Ishikawa (cell line): ENCODE results near the gene HDAC9.

Experiments
- CEBPB ChIP-seq: IDR thresholded peaks from 2 replicates; pipeline ENCODE4 v1.6.1; 2012
- CREB1 ChIP-seq: IDR thresholded peaks from 2 replicates; pipeline ENCODE4 v1.6.1; 2012; ENCODE audit warnings: low read depth
- EGR1 ChIP-seq: IDR thresholded peaks from 2 replicates; pipeline ENCODE4 v1.6.1; 2012
- EP300 ChIP-seq: IDR thresholded peaks from 2 replicates; pipeline ENCODE4 v1.6.1; 2012; ENCODE audit warnings: borderline replicate concordance
- FOXM1 ChIP-seq: IDR thresholded peaks from 2 replicates; pipeline ENCODE4 v1.6.1; 2012; ENCODE audit warnings: low read depth, borderline replicate concordance
- MAX ChIP-seq: IDR thresholded peaks from 2 replicates; pipeline ENCODE4 v1.6.1; 2012
- NFIC ChIP-seq: IDR thresholded peaks from 2 replicates; pipeline ENCODE4 v1.6.1; 2012
- RAD21 ChIP-seq: IDR thresholded peaks from 2 replicates; pipeline ENCODE4 v1.6.1; 2012; ENCODE audit warnings: low read depth
- REST ChIP-seq: IDR thresholded peaks from 2 replicates; pipeline ENCODE4 v1.6.1; 2012; ENCODE audit warnings: low read depth, mild to moderate bottlenecking
- TAF1 ChIP-seq: IDR thresholded peaks from 2 replicates; pipeline ENCODE4 v1.6.1; 2012; ENCODE audit warnings: low read depth, mild to moderate bottlenecking
- TCF12 ChIP-seq: IDR thresholded peaks from 2 replicates; pipeline ENCODE4 v1.6.1; 2012; ENCODE audit warnings: low read depth
- TEAD4 ChIP-seq: IDR thresholded peaks from 2 replicates; pipeline ENCODE4 v1.6.1; 2012
- YY1 ChIP-seq: IDR thresholded peaks from 2 replicates; pipeline ENCODE4 v1.6.1; 2012; ENCODE audit warnings: low read depth
- ZBTB7A ChIP-seq: IDR thresholded peaks from 2 replicates; pipeline ENCODE4 v1.6.1; 2012; ENCODE audit warnings: low read depth
- TF ChIP-seq, protein P1 (sequence below): IDR thresholded peaks from 2 replicates; pipeline ENCODE4 v1.6.1; 2012

HDAC9 gene

GRCh38 chr7:18511351-18512140 is 16.0 kb downstream of the HDAC9 start:
- TF ChIP-seq CREB1, result no peak
- TF ChIP-seq EP300, result no peak
- TF ChIP-seq FOXM1, result no peak
- TF ChIP-seq NFIC, result no peak
- TF ChIP-seq REST, result no peak
- TF ChIP-seq EGR1, result no peak
- TF ChIP-seq CEBPB, result no peak

DNA sequence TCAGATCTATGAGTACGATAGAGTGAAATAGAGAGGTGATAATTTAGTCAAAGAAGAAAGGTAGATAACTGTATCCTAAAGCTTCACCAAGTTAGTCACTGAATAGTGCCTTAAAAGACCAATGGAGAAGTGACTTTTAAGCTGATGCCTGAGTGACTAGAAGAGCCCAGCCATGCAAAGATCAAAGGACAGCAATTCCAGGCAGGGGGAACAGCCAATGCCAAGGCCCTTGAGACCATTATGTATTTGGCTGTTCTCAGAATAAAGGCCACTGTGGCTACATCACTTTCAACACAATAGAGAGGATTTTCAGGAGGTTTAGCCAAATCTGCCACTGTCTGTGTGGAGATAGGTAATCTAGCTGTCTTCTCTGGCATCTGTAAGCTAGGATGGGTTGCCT is 17.8 kb downstream of the HDAC9 start:
- TF ChIP-seq ZBTB7A (no peak), CEBPB (no peak), TEAD4 (no peak), TCF12 (no peak), NFIC (no peak), FOXM1 (no peak)

GRCh38 chr7:18515067-18515466 is 19.5 kb downstream of the HDAC9 start:
- TF ChIP-seq EP300, result no peak
- TF ChIP-seq YY1, result no peak
- no peak for TF ChIP-seq TEAD4
- TF ChIP-seq EGR1, result no peak
- TF ChIP-seq, protein P1, sequence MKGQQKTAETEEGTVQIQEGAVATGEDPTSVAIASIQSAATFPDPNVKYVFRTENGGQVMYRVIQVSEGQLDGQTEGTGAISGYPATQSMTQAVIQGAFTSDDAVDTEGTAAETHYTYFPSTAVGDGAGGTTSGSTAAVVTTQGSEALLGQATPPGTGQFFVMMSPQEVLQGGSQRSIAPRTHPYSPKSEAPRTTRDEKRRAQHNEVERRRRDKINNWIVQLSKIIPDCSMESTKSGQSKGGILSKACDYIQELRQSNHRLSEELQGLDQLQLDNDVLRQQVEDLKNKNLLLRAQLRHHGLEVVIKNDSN, result no peak
- no peak for TF ChIP-seq CEBPB
- no peak for TF ChIP-seq NFIC
- TF ChIP-seq TCF12, result no peak
- no peak for TF ChIP-seq RAD21
- TF ChIP-seq REST, result no peak
- TF ChIP-seq ZBTB7A, result no peak
- TF ChIP-seq TAF1, result no peak
- no peak for TF ChIP-seq CREB1

- no peak for TF ChIP-seq EGR1
- no peak for TF ChIP-seq TCF12
- no peak for TF ChIP-seq TEAD4
- TF ChIP-seq YY1, result no peak
- TF ChIP-seq REST, result no peak
- TF ChIP-seq, protein P1, result no peak
- TF ChIP-seq CREB1, result no peak
- no peak for TF ChIP-seq ZBTB7A
- no peak for TF ChIP-seq FOXM1
- no peak for TF ChIP-seq EP300
- no peak for TF ChIP-seq TAF1
- no peak for TF ChIP-seq RAD21
- no peak for TF ChIP-seq CEBPB
- TF ChIP-seq MAX, result no peak
- no peak for TF ChIP-seq NFIC
Measured at GRCh38 chr7:18517646-18518045, 22.1 kb downstream of the HDAC9 start.

DNA sequence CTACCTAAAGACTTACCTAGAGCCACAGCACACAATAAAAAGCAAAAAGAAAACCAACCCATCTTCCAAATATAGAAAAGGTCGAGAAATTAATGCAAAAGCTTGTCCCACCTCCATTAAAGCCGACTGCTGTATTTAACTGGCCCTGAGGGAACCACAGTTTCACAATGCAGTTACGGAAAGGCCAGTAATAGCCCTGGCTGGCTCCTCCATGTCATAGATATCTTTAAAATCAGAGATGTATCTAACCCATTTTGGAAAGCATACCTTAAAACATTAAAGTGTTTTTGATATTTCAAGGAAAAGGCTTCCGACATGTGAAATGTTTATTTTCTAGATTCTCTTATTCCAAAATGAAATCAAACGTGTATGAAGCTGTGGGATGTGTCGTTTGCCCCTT is 23.0 kb downstream of the HDAC9 start:
- no peak for TF ChIP-seq TEAD4
- TF ChIP-seq, protein P1, result no peak
- TF ChIP-seq ZBTB7A, result no peak
- TF ChIP-seq TCF12, result no peak
- TF ChIP-seq FOXM1, result no peak
- TF ChIP-seq MAX, result no peak
- no peak for TF ChIP-seq YY1
